Hematopoietic multipotent progenitor cell treated with erythropoietin and hydrocortisone succinate and interleukin-3 and kit ligand, for 17 days (in vitro differentiated cells): ENCODE results near the gene GABRR1.

Experiments
- DNase-seq: peaks from one replicate; pipeline ENCODE4 v3.0.0-alpha.2; 2015; ENCODE audit warnings: low spot score

The GABRR1 gene

GRCh38 chr6:89215391-89215790 is 1.8 kb downstream of the GABRR1 start:
- DNase-seq: no peak

GRCh38 chr6:89214197-89214596 is 3.0 kb downstream of the GABRR1 start:
- no peak for DNase-seq

GRCh38 chr6:89212472-89212871 is 4.7 kb downstream of the GABRR1 start:
- no peak for DNase-seq

GRCh38 chr6:89209457-89209856 is 7.7 kb downstream of the GABRR1 start:
- no peak for DNase-seq

- DNase-seq: no peak
Observed at GRCh38 chr6:89208551-89208950, 8.6 kb downstream of the GABRR1 start.

- DNase-seq: no peak
Observed at GRCh38 chr6:89205819-89206218, 11.3 kb downstream of the GABRR1 start.

GRCh38 chr6:89204096-89204495 is 13.1 kb downstream of the GABRR1 start:
- DNase-seq: no peak

GRCh38 chr6:89200706-89201215 is 16.4 kb downstream of the GABRR1 start:
- DNase-seq: no peak

- no peak for DNase-seq
Observed at GRCh38 chr6:89199579-89199978, 17.6 kb downstream of the GABRR1 start.

GRCh38 chr6:89198235-89198634 is 18.9 kb downstream of the GABRR1 start:
- no peak for DNase-seq

- DNase-seq: no peak
Observed at GRCh38 chr6:89197141-89197540, 20.0 kb downstream of the GABRR1 start.

GRCh38 chr6:89194559-89194958 is 22.6 kb downstream of the GABRR1 start:
- no peak for DNase-seq

GRCh38 chr6:89190741-89191140 is 26.4 kb downstream of the GABRR1 start:
- DNase-seq: no peak

- no peak for DNase-seq
Observed at GRCh38 chr6:89187504-89187903, 29.7 kb downstream of the GABRR1 start.

GRCh38 chr6:89186762-89187161 is 30.4 kb downstream of the GABRR1 start:
- no peak for DNase-seq

GRCh38 chr6:89184344-89184743 is 32.8 kb downstream of the GABRR1 start:
- no peak for DNase-seq

GRCh38 chr6:89183294-89183693 is 33.9 kb downstream of the GABRR1 start:
- no peak for DNase-seq

GRCh38 chr6:89180971-89181370 is 36.2 kb downstream of the GABRR1 start:
- no peak for DNase-seq

GRCh38 chr6:89180112-89180511 is 37.0 kb downstream of the GABRR1 start:
- no peak for DNase-seq

GRCh38 chr6:89173634-89174033 is 43.5 kb downstream of the GABRR1 start:
- no peak for DNase-seq

- no peak for DNase-seq
Observed at GRCh38 chr6:89172131-89172530, 45.0 kb downstream of the GABRR1 start.

GRCh38 chr6:89162047-89162371 is 55.1 kb downstream of the GABRR1 start:
- no peak for DNase-seq

- DNase-seq: no peak
Observed at GRCh38 chr6:89161326-89162046, 55.7 kb downstream of the GABRR1 start.

- no peak for DNase-seq
Observed at GRCh38 chr6:89160331-89161092, 56.6 kb downstream of the GABRR1 start.
